H1 (cell line): ENCODE results near the gene RPGR. TPM values are rescaled to one million over a fixed set of nuclear protein-coding genes. Genes with fewer than 3 reads are reported as not detected.

Experiments
- CTCF ChIA-PET: fragments of 300-600 bp; sonication (Branson Sonifier 250); formaldehyde crosslinking; loops from one replicate; lab custom pipeline; 2021; ENCODE audit not compliant: partially characterized antibody; lab: Charles Lee
- POLR2A ChIA-PET: fragments of 300-600 bp; sonication (Branson Sonifier 250); formaldehyde crosslinking; loops from one replicate; lab custom pipeline; 2021; ENCODE audit warnings: inconsistent platforms; ENCODE audit not compliant: partially characterized antibody; lab: Charles Lee
- DNase-seq, 2 experiments: peaks; one replicate each; pipeline versions ENCODE4 v3.0.0 to v3.0.0-alpha.2; 2010 to 2022; ENCODE audit warnings: low spot score in 2 of 2, low read depth in 1 of 2, mixed read lengths in 1 of 2
- FAIRE-seq: peaks from 2 replicates; lab custom pipeline; 2011; peaks lifted over from hg19 to GRCh38; lab: Jason Lieb, UNC
- H2AFZ ChIP-seq: 2 replicates; pipeline ENCODE4 v1.8.1; 2012; ENCODE audit warnings: low read length, inconsistent platforms
- H2AK5ac ChIP-seq: 2 replicates; pipeline ENCODE4 v1.6.1; 2013; ENCODE audit warnings: low read depth, low read length
- H2BK120ac ChIP-seq: replicated peaks from 2 replicates; pipeline ENCODE3; 2013; ENCODE audit warnings: low read depth, low read length, inconsistent platforms
- H2BK12ac ChIP-seq: 2 replicates; pipeline ENCODE4 v1.6.1; 2013; ENCODE audit warnings: low read depth, low read length
- H2BK15ac ChIP-seq: 2 replicates; pipeline ENCODE4 v1.6.1; 2013; ENCODE audit warnings: low read length
- H2BK20ac ChIP-seq: 2 replicates; pipeline ENCODE4 v1.6.1; 2013; ENCODE audit warnings: low read length
- H2BK5ac ChIP-seq: 2 replicates; pipeline ENCODE4 v1.6.1; 2013; ENCODE audit warnings: low read depth, low read length
- H3K14ac ChIP-seq: 2 replicates; pipeline ENCODE4 v1.6.1; 2013; ENCODE audit warnings: inconsistent platforms; ENCODE audit not compliant: insufficient read length
- H3K18ac ChIP-seq: 2 replicates; pipeline ENCODE4 v1.6.1; 2013; ENCODE audit warnings: low read length; ENCODE audit errors: extremely low read depth
- H3K23ac ChIP-seq: 2 replicates; pipeline ENCODE4 v1.6.1; 2013; ENCODE audit warnings: inconsistent platforms; ENCODE audit not compliant: insufficient read length
- H3K23me2 ChIP-seq: 2 replicates; pipeline ENCODE4 v1.6.1; 2013; ENCODE audit warnings: low read depth, low read length
- H3K27ac ChIP-seq: 2 replicates; pipeline ENCODE4 v1.6.1; 2011; ENCODE audit warnings: low read depth, low read length, inconsistent platforms
- H3K27me3 ChIP-seq, 4 experiments: replicated peaks in 1 of 4; 1 replicate in 1 of 4; 2 replicates in 3 of 4; pipeline versions ENCODE4 v1.6.1 to v1.8.1; 2011 to 2013; ENCODE audit warnings: low read length in 3 of 4, mild to moderate bottlenecking in 3 of 4, inconsistent platforms in 2 of 4, mixed read lengths in 2 of 4, moderate library complexity in 1 of 4; ENCODE audit not compliant: control insufficient read depth in 3 of 4, insufficient read depth in 3 of 4; ENCODE audit errors: extremely low read depth in 1 of 4
- H3K36me3 ChIP-seq, 4 experiments: 2 replicates each; pipeline versions ENCODE4 v1.6.1 to v1.8.1; 2011 to 2013; ENCODE audit warnings: mild to moderate bottlenecking in 4 of 4, low read length in 3 of 4, moderate library complexity in 2 of 4, control low read depth in 1 of 4, inconsistent platforms in 1 of 4; ENCODE audit not compliant: insufficient read depth in 4 of 4, control insufficient read depth in 2 of 4
- H3K4ac ChIP-seq: replicated peaks from 2 replicates; pipeline ENCODE3; 2013; ENCODE audit warnings: low read length, low read depth, mixed read lengths, inconsistent platforms; ENCODE audit not compliant: insufficient read length
- H3K4me1 ChIP-seq, 4 experiments: replicated peaks in 1 of 4; 1 replicate in 1 of 4; 2 replicates in 3 of 4; pipeline versions ENCODE4 v1.6.1 to v1.8.1; 2011 to 2013; ENCODE audit warnings: low read length in 3 of 4, inconsistent platforms in 2 of 4, mixed read lengths in 1 of 4; ENCODE audit not compliant: insufficient read depth in 4 of 4, control insufficient read depth in 3 of 4
- H3K4me2 ChIP-seq, 2 experiments: 2 replicates each; pipeline versions ENCODE4 v1.6.1 to v1.8.1; 2011 to 2013; ENCODE audit warnings: low read depth in 2 of 2, low read length in 2 of 2, control low read depth in 1 of 2, inconsistent platforms in 1 of 2, mild to moderate bottlenecking in 1 of 2; ENCODE audit not compliant: insufficient read depth in 1 of 2
- H3K4me3 ChIP-seq, 4 experiments: fragments of 200-600, 300-600 bp in 1 of 4; sonication (generic), shearing (Covaris generic), sonication (Bioruptor Twin) in 1 of 4; 2 replicates each; pipeline versions ENCODE4 v1.5.1 to v1.8.1; 2011 to 2016; ENCODE audit warnings: low read length in 4 of 4, low read depth in 3 of 4, control low read depth in 2 of 4, inconsistent platforms in 2 of 4, mild to moderate bottlenecking in 2 of 4, mixed read lengths in 1 of 4, moderate library complexity in 1 of 4; ENCODE audit not compliant: insufficient read depth in 2 of 4; ENCODE audit errors: extremely low read depth in 1 of 4
- H3K56ac ChIP-seq: replicated peaks from 2 replicates; pipeline ENCODE3; 2013; ENCODE audit warnings: low read depth, mild to moderate bottlenecking, mixed read lengths, low read length, inconsistent platforms; ENCODE audit not compliant: insufficient read length
- H3K79me1 ChIP-seq: 2 replicates; pipeline ENCODE4 v1.6.1; 2013; ENCODE audit warnings: low read depth, low read length, control low read depth
- H3K79me2 ChIP-seq, 2 experiments: 2 replicates each; pipeline versions ENCODE4 v1.6.1 to v1.8.1; 2012 to 2013; ENCODE audit warnings: low read length in 2 of 2, mild to moderate bottlenecking in 2 of 2, inconsistent platforms in 1 of 2; ENCODE audit not compliant: insufficient read depth in 2 of 2, control insufficient read depth in 1 of 2
- H3K9ac ChIP-seq, 4 experiments: replicated peaks in 1 of 4; 1 replicate in 1 of 4; 2 replicates in 3 of 4; pipeline versions ENCODE4 v1.6.1 to v1.8.1; 2011 to 2013; ENCODE audit warnings: low read depth in 3 of 4, low read length in 3 of 4, control low read depth in 2 of 4, mild to moderate bottlenecking in 2 of 4, moderate library complexity in 2 of 4, inconsistent platforms in 1 of 4; ENCODE audit errors: extremely low read depth in 1 of 4
- H3K9me3 ChIP-seq, 2 experiments: 2 replicates each; pipeline versions ENCODE4 v1.6.1 to v1.8.1; 2012 to 2013; ENCODE audit warnings: mild to moderate bottlenecking in 2 of 2, moderate library complexity in 2 of 2, control low read depth in 1 of 2, inconsistent platforms in 1 of 2, low read depth in 1 of 2, low read length in 1 of 2, mixed read lengths in 1 of 2; ENCODE audit not compliant: insufficient read depth in 2 of 2
- H4K20me1 ChIP-seq, 2 experiments: replicated peaks in 1 of 2; 2 replicates each; pipeline versions ENCODE3 to v1.8.1; 2011 to 2013; ENCODE audit warnings: inconsistent platforms in 2 of 2, low read length in 2 of 2, mild to moderate bottlenecking in 1 of 2; ENCODE audit not compliant: insufficient read depth in 2 of 2, control insufficient read depth in 1 of 2
- H4K5ac ChIP-seq: 2 replicates; pipeline ENCODE4 v1.6.1; 2013; ENCODE audit warnings: low read length, low read depth, mixed read lengths, inconsistent platforms; ENCODE audit not compliant: insufficient read length
- H4K8ac ChIP-seq: 2 replicates; pipeline ENCODE4 v1.8.0; 2013; ENCODE audit warnings: mild to moderate bottlenecking, moderate library complexity, low read length, inconsistent platforms; ENCODE audit not compliant: insufficient read depth; ENCODE audit errors: extremely low read depth
- H4K91ac ChIP-seq: replicated peaks from 2 replicates; pipeline ENCODE3; 2013; ENCODE audit warnings: low read length, mixed read lengths, inconsistent platforms; ENCODE audit not compliant: insufficient read length
- ASH2L ChIP-seq: fragments of 200-600, 300-600 bp; sonication (generic); IDR thresholded peaks from one replicate; pipeline ENCODE4 v1.7.1; 2017; ENCODE audit warnings: low read length
- ATF3 ChIP-seq: IDR thresholded peaks from 2 replicates; pipeline ENCODE4 v1.6.1; 2011; ENCODE audit warnings: low read depth, mild to moderate bottlenecking, low read length; ENCODE audit not compliant: insufficient read depth
- CHD1 ChIP-seq: IDR thresholded peaks from 2 replicates; pipeline ENCODE4 v1.6.1; 2012; ENCODE audit warnings: low read depth, low read length, improper control_type of control experiment
- EGR1 ChIP-seq: IDR thresholded peaks from 2 replicates; pipeline ENCODE4 v1.6.1; 2011; ENCODE audit warnings: low read depth, low read length, borderline replicate concordance
- FOSL1 ChIP-seq: IDR thresholded peaks from 2 replicates; pipeline ENCODE4 v1.6.1; 2011; ENCODE audit warnings: mild to moderate bottlenecking, low read depth, low read length, moderate library complexity; ENCODE audit not compliant: insufficient read depth
- JUND ChIP-seq: IDR thresholded peaks from 2 replicates; pipeline ENCODE4 v1.6.1; 2011; ENCODE audit warnings: mild to moderate bottlenecking, improper control_type of control experiment, low read length
- KDM1A ChIP-seq: fragments of 200-600, 300-600 bp; sonication (generic); IDR thresholded peaks from 2 replicates; pipeline ENCODE4 v1.7.1; 2016; ENCODE audit warnings: mild to moderate bottlenecking, low read length, borderline replicate concordance
- NANOG ChIP-seq: IDR thresholded peaks from 2 replicates; pipeline ENCODE4 v1.6.1; 2011; ENCODE audit warnings: low read length, low read depth, mild to moderate bottlenecking, inconsistent platforms; ENCODE audit not compliant: insufficient read depth, poor library complexity, severe bottlenecking
- SAP30 ChIP-seq: fragments of 300-600 bp; sonication (generic); IDR thresholded peaks from 2 replicates; pipeline ENCODE4 v1.7.1; 2012; ENCODE audit warnings: low read length, moderate library complexity, mild to moderate bottlenecking, inconsistent platforms; ENCODE audit not compliant: insufficient read depth, insufficient replicate concordance
- TAF7 ChIP-seq: optimal IDR thresholded peaks from 2 replicates; pipeline ENCODE3; 2011; ENCODE audit warnings: low read depth, mild to moderate bottlenecking, inconsistent platforms, low read length, moderate library complexity, borderline replicate concordance
- TBP ChIP-seq: IDR thresholded peaks from 2 replicates; pipeline ENCODE4 v1.6.1; 2011; ENCODE audit warnings: low read depth, low read length, improper control_type of control experiment
- TEAD4 ChIP-seq: IDR thresholded peaks from 2 replicates; pipeline ENCODE4 v1.6.1; 2012; ENCODE audit warnings: low read depth, low read length, inconsistent platforms, mixed read lengths
- whole genome bisulfite sequencing, 2 experiments: shearing (Covaris generic) in 1 of 2; methylation state at CpG; one replicate each; pipeline versions ENCODE4 v1.1.6 to v1.1.7; 2013 to 2015; ENCODE audit warnings: low lambda C conversion rate in 2 of 2, mixed read lengths in 2 of 2, inconsistent platforms in 1 of 2, low coverage in 1 of 2, missing lambda C conversion rate in 1 of 2; ENCODE audit not compliant: insufficient replicate concordance in 2 of 2, insufficient coverage in 1 of 2, insufficient read length in 1 of 2; ENCODE audit errors: extremely low coverage in 1 of 2, missing lambda C conversion rate in 1 of 2; 5-methylcytosine and 5-hydroxymethylcytosine counted together
- polyA plus RNA-seq, 7 experiments: library from polyadenylated mRNA; depleted of rRNA in 3 of 7; stranded (reverse) in 5 of 7; unstranded in 2 of 7; fragments of >200 nt in 5 of 7; fragments of 200-250 nt in 2 of 7; gene quantifications; 1 replicate in 5 of 7; 2 replicates in 1 of 7; 4 replicates in 1 of 7; pipeline versions ENCODE4 v1.2.1 to v1.2.3, GENCODE V29; 2011 to 2013; ENCODE audit warnings: missing spikeins in 2 of 7, mixed read lengths in 2 of 7
- total RNA-seq: library from RNA; stranded (reverse); fragmentation: NEBNext Ultra II Directional; extraction: Animal tissue kit (Norgen Biotek cat#: 25700); gene quantifications from 2 replicates; pipeline ENCODE4 v1.2.1, GENCODE V29; 2021

The RPGR gene
- total and polyA plus RNA-seq, 2 of the 8 experiments (the other 6 are each of a cell fraction or from before 2014, with no cell fraction given), result 1.6 to 10.0 TPM

GRCh38 chrX:38336538-38337240, 9.4 kb upstream of the RPGR start:
- no peak overlapping the region for H2BK12ac ChIP-seq
- H2AFZ ChIP-seq, result no peak overlapping the region
- no peaks in the 10 kb centered on the region for H4K20me1 ChIP-seq
- WGBS, 2 experiments, result 96% methylated on average over 5 of the region's 5 CpGs; no CpG with 5 or more reads in 1 of the 2 experiments
- no peak overlapping the region for H3K4me3 ChIP-seq
- no peak overlapping the region for H3K4me2 ChIP-seq
- H3K27ac ChIP-seq, result no peak overlapping the region
- CTCF ChIA-PET, result interaction anchor here (0.7 to 1.3 kb wide), 3 partner anchors 9 to 118 kb away, joined by 3 read pairs; partner anchors contain the start of gene RPGR
- H3K18ac ChIP-seq, result no peak overlapping the region
- DNase-seq, result no peak
- no peak overlapping the region for H3K23ac ChIP-seq
- no peaks in the 10 kb centered on the region for H3K27me3 ChIP-seq
- H4K5ac ChIP-seq, result no peak overlapping the region
- no peak overlapping the region for H3K14ac ChIP-seq
- no peak overlapping the region for H2BK5ac ChIP-seq
- no peak for TF ChIP-seq SAP30
- TF ChIP-seq EGR1, result no peak
- TF ChIP-seq TBP, result no peak
- no peak for TF ChIP-seq KDM1A
- no peak for TF ChIP-seq TAF7
- no peak for TF ChIP-seq NANOG
- TF ChIP-seq JUND, result no peak
- TF ChIP-seq ATF3, result no peak
- no peak for TF ChIP-seq TEAD4
- no peak for TF ChIP-seq FOSL1
- TF ChIP-seq ASH2L, result no peak
- TF ChIP-seq CHD1, result no peak
- H4K91ac ChIP-seq, result no peak overlapping the region
- no peak for FAIRE-seq
- no peaks in the 10 kb centered on the region for H3K79me1 ChIP-seq
- no peak overlapping the region for H2BK120ac ChIP-seq
- no peaks in the 10 kb centered on the region for H3K4me1 ChIP-seq
- no peak overlapping the region for H2BK20ac ChIP-seq
- no peaks in the 10 kb centered on the region for H3K36me3 ChIP-seq
- POLR2A ChIA-PET, result no interaction called here
- H3K9ac ChIP-seq, result no peak overlapping the region
- H4K8ac ChIP-seq, result no peak overlapping the region
- no peaks in the 10 kb centered on the region for H3K79me2 ChIP-seq
- no peak overlapping the region for H3K4ac ChIP-seq
- H2AK5ac ChIP-seq, result no peak overlapping the region
- no peaks in the 10 kb centered on the region for H3K23me2 ChIP-seq
- H2BK15ac ChIP-seq, result no peak overlapping the region
- no peaks in the 10 kb centered on the region for H3K9me3 ChIP-seq
- no peak overlapping the region for H3K56ac ChIP-seq
